ENCODE results near the gene LRCH4.

LRCH4 gene

GRCh38 chr7:100599911-100600729 lies 14.2 kb upstream of the LRCH4 start:
- in situ Hi-C loops (cut with MboI; ENCODE audit: low sequenced_read_pairs), result no loop called here
- Histone ChIP-seq H3K36me3 (replicated peaks) (no peaks in the 10 kb centered on the region), H3K27me3 (ENCODE audit: low read depth) (no peaks in the 10 kb centered on the region), H3K4me1 (peaks cover 7% of the 10 kb centered on the region), H3K9me3 (no peaks in the 10 kb centered on the region), H3K4me3 (no peak overlapping the region)
- no peak for DNase-seq (ENCODE audit: low spot score in 2 of 2)

DNA sequence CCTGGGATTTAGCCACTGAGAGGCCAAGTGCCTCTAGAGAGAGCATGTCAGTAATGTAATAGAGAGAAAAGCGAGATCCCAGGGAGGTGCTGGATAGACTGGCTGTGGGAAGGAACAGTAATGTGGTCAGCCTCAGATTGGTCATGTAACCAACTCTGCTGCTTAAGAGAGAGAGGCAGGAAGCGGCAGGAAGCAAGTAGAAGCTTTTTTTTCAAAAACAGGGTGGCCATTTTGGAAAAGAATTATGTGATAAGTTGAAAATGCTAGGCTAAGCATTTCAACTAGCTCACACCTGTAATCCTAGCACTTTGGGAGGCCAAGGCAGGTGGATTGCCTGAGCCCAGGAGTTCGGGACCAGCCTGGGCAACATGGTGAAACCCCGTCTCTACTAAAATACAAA lies 12.5 kb upstream of the LRCH4 start:
- Histone ChIP-seq H3K4me3 (no peak overlapping the region), H3K36me3 (replicated peaks) (no peaks in the 10 kb centered on the region), H3K9me3 (no peaks in the 10 kb centered on the region), H3K27me3 (ENCODE audit: low read depth) (no peaks in the 10 kb centered on the region), H3K4me1 (peaks cover 3% of the 10 kb centered on the region; the same call in 1 of the 2 replicates)
- in situ Hi-C loops (cut with MboI; ENCODE audit: low sequenced_read_pairs), result no loop called here
- DNase-seq (ENCODE audit: low spot score in 2 of 2), result no peak

DNA sequence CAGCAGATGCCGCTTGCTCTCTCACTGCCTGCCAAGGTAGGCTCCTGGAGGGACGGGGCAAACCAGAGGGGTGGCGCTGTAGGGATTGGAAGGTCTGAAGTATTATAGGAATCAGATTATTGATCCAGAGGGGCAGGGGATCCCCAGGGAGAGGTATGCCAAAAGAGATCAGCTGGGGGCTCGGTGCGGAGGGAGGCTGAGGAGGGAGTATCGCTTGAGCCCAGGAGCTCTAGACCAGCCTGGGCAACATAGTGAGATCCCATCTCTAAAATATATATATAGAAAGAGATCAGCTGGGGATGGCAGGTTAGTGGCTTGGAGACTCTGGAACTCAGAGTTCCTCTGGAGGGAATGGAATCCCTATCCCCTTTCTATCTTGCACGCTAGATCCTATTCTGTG lies 9.3 kb upstream of the LRCH4 start:
- Histone ChIP-seq H3K27me3 (ENCODE audit: low read depth) (no peaks in the 10 kb centered on the region), H3K4me3 (no peak overlapping the region), H3K4me1 (no peaks in the 10 kb centered on the region), H3K36me3 (replicated peaks) (no peaks in the 10 kb centered on the region), H3K9me3 (no peaks in the 10 kb centered on the region)
- DNase-seq (ENCODE audit: low spot score in 2 of 2), result no peak
- in situ Hi-C loops (cut with MboI; ENCODE audit: low sequenced_read_pairs), result no loop called here

GRCh38 chr7:100591596-100591995 lies 5.7 kb upstream of the LRCH4 start:
- H3K4me3 ChIP-seq, result no peak overlapping the region
- no peaks in the 10 kb centered on the region for H3K36me3 ChIP-seq (replicated peaks)
- no peaks in the 10 kb centered on the region for H3K27me3 ChIP-seq (ENCODE audit: low read depth)
- in situ Hi-C loops (cut with MboI; ENCODE audit: low sequenced_read_pairs), result no loop called here
- DNase-seq (ENCODE audit: low spot score in 2 of 2), result no peak
- no peaks in the 10 kb centered on the region for H3K4me1 ChIP-seq
- no peaks in the 10 kb centered on the region for H3K9me3 ChIP-seq

- H3K36me3 ChIP-seq (replicated peaks), result no peaks in the 10 kb centered on the region
- H3K4me1 ChIP-seq, result no peaks in the 10 kb centered on the region
- in situ Hi-C loops (cut with MboI; ENCODE audit: low sequenced_read_pairs), result no loop called here
- no peak for DNase-seq (ENCODE audit: low spot score in 2 of 2)
- H3K27me3 ChIP-seq (ENCODE audit: low read depth), result no peaks in the 10 kb centered on the region
- no peaks in the 10 kb centered on the region for H3K9me3 ChIP-seq
- H3K4me3 ChIP-seq, result no peak overlapping the region
Observed at GRCh38 chr7:100590077-100590737, 4.3 kb upstream of the LRCH4 start.

DNA sequence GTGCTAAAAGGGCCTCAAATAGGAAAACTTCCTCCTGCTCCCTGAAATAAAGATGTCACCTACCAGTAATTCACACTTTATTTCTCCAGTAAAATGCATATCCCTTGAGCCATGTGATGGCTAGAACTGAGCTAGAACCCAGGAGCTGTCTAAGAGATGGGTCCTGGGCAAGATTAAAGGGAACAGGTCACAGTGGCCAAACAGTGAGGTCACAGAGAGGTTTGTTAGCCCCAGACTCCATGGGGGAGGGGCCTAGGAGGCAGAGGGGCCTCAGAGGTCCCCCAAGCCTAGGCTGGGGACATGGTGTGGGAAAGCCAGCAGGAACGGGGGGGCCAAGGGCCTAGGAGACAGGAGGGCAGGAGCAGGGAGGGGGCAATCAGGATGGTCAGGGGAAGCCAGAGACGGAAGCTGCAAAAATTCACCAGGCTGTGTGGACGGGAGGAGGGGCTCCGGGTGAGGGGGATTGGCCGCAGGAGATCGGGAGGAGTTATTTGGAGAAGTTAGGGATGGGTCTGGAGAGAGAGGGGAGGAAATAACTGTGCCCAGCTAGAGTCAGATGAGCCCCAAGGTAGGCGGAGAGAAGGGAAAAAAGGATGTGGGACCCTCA lies 3.5 kb upstream of the LRCH4 start:
- H3K4me1 ChIP-seq, result peaks cover 4% of the 10 kb centered on the region
- no peaks in the 10 kb centered on the region for H3K9me3 ChIP-seq
- no peaks in the 10 kb centered on the region for H3K27me3 ChIP-seq (ENCODE audit: low read depth)
- no peak for DNase-seq (ENCODE audit: low spot score in 2 of 2)
- H3K36me3 ChIP-seq (replicated peaks), result no peaks in the 10 kb centered on the region
- in situ Hi-C loops (cut with MboI; ENCODE audit: low sequenced_read_pairs), result no loop called here
- no peak overlapping the region for H3K4me3 ChIP-seq

DNA sequence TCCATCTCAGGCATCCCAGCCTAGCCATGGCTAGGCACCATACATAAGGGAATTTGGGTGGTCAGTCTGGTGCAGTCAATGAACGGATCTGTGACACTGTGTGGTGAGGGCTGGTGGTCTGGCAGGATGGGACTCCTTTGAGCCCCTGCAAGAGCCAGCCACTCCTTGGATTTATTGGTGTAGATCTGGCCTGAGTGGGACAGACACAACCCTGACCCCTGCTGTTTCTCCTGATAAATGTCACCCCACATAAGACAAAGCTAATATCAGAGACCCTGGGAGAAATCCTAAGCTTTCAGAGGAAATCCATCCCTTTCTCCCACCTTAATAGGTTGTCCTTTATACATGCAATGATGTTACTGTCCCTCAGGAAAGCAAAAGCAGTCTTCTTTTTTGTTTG lies 2.5 kb upstream of the LRCH4 start:
- peaks cover 4% of the 10 kb centered on the region for H3K4me1 ChIP-seq
- no peaks in the 10 kb centered on the region for H3K27me3 ChIP-seq (ENCODE audit: low read depth)
- H3K4me3 ChIP-seq, result no peak overlapping the region
- in situ Hi-C loops (cut with MboI; ENCODE audit: low sequenced_read_pairs), result no loop called here
- DNase-seq (ENCODE audit: low spot score in 2 of 2), result peak; percentile 28 to 50
- no peaks in the 10 kb centered on the region for H3K36me3 ChIP-seq (replicated peaks)
- no peaks in the 10 kb centered on the region for H3K9me3 ChIP-seq

- peaks cover 4% of the 10 kb centered on the region for H3K4me1 ChIP-seq
Observed at GRCh38 chr7:100586266-100587025, 517 bp upstream of the LRCH4 start, which contains the start of gene FBXO24. Gene FBXO24, plus strand, starts transcription at chr7:100586328. Its CDS starts 298 bp downstream, at chr7:100586626.

GRCh38 chr7:100584683-100585510 lies 1.0 kb downstream of the LRCH4 start:
- H3K36me3 ChIP-seq (replicated peaks), result peaks cover 10% of the 10 kb centered on the region; the same call in 1 of the 2 replicates
- H3K27me3 ChIP-seq (ENCODE audit: low read depth), result no peaks in the 10 kb centered on the region
- peaks cover 4% of the 10 kb centered on the region for H3K4me1 ChIP-seq
- peak overlapping the region; percentile 76 for H3K4me3 ChIP-seq
- in situ Hi-C loops (cut with MboI; ENCODE audit: low sequenced_read_pairs), result no loop called here
- DNase-seq (ENCODE audit: low spot score in 2 of 2), result peak in 1 of 2 experiments; percentile 54
- H3K9me3 ChIP-seq, result no peaks in the 10 kb centered on the region

More at GRCh38 chr7:100586266-100587025, 517 bp upstream of the LRCH4 start, which contains the start of gene FBXO24:
- Histone ChIP-seq H3K36me3 (replicated peaks) (peaks cover 2% of the 10 kb centered on the region; the same call in 1 of the 2 replicates), H3K9me3 (no peaks in the 10 kb centered on the region), H3K27me3 (ENCODE audit: low read depth) (no peaks in the 10 kb centered on the region), H3K4me3 (peak within 1 kb of the TSS; percentile 76)
- DNase-seq (ENCODE audit: low spot score in 2 of 2), result peak; percentile 99 to 100
- in situ Hi-C loops (cut with MboI; ENCODE audit: low sequenced_read_pairs), result no loop called here

DNA sequence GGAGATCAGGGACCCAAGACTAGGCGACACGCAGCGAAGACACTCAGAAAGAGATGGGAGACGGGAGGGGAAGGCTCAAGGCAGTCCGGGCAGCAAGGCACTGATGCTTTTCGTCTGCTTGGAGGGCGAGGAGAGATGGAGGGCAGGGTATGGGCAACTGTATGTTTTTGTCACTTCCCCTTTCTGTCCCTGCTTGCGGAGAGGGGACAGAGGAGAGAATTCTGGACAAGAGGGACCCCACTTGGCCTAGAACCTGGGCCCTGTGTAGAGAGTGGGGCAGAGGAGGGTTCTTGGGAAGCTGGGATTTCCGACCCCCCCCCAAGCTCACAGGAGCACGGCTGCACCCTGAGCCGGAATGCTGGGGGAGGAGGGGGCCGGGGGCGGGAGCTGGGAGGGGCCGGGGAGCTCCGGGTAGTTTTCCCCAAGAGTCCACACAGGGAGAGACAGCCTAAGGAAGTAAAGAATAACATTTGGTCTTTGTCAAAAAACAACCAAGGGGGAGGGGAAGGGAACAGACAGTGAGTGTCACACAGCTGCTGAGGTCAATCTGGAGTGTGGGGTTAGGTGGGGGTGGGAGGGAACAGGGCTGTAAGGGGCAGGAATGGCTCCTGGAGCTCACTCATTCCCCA lies 1.8 kb downstream of the LRCH4 start:
- in situ Hi-C loops (cut with MboI; ENCODE audit: low sequenced_read_pairs), result no loop called here
- H3K4me3 ChIP-seq, result peak overlapping the region; percentile 76; the same call in 1 of the 2 replicates
- H3K27me3 ChIP-seq (ENCODE audit: low read depth), result no peaks in the 10 kb centered on the region
- no peaks in the 10 kb centered on the region for H3K9me3 ChIP-seq
- peaks cover 4% of the 10 kb centered on the region for H3K4me1 ChIP-seq
- H3K36me3 ChIP-seq (replicated peaks), result peaks cover 13% of the 10 kb centered on the region
- no peak for DNase-seq (ENCODE audit: low spot score in 2 of 2)

GRCh38 chr7:100583132-100584053 lies 2.5 kb downstream of the LRCH4 start:
- no peak overlapping the region for H3K4me3 ChIP-seq
- H3K27me3 ChIP-seq (ENCODE audit: low read depth), result no peaks in the 10 kb centered on the region
- in situ Hi-C loops (cut with MboI; ENCODE audit: low sequenced_read_pairs), result no loop called here
- H3K36me3 ChIP-seq (replicated peaks), result peaks cover 13% of the 10 kb centered on the region
- DNase-seq (ENCODE audit: low spot score in 2 of 2), result no peak
- H3K9me3 ChIP-seq, result no peaks in the 10 kb centered on the region
- peaks cover 4% of the 10 kb centered on the region for H3K4me1 ChIP-seq

DNA sequence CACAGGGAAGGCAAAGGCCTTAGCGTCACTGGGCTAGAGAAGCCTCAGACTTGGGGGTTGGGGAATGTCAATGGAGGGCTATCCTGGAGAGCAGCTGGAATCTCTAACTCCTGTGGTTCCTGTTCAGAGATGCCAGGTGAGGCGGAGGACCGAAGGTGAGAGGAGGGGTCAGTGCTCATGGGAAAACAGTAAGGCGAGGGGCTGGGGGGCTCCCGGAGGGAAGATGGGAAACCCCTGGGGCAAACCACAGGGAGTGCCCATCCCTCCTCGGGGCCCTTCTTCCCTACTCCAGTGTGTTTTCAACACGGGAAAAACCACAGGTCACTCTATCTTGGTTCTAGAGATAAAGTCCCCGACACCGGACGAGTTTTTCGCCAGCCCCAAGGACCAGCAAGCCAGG lies 3.3 kb downstream of the LRCH4 start:
- in situ Hi-C loops (cut with MboI; ENCODE audit: low sequenced_read_pairs), result no loop called here
- Histone ChIP-seq H3K9me3 (no peaks in the 10 kb centered on the region), H3K4me3 (no peak overlapping the region), H3K36me3 (replicated peaks) (peaks cover 20% of the 10 kb centered on the region), H3K4me1 (peaks cover 4% of the 10 kb centered on the region), H3K27me3 (ENCODE audit: low read depth) (no peaks in the 10 kb centered on the region)
- DNase-seq (ENCODE audit: low spot score in 2 of 2), result no peak
